MCF 10A (cell line): ENCODE results near the gene GPX3. TPM values are rescaled to one million over a fixed set of nuclear protein-coding genes. Genes with fewer than 3 reads are reported as not detected.

ENCODE experiments used
- BruUV-seq: library from RNA; stranded (reverse); fragments of 400-500 nt; replicated peaks from 2 replicates; lab custom pipeline; 2021; lab: Mats Ljungman, UMichigan
- CTCF ChIA-PET: fragments of 300-600 bp; sonication (Branson Sonifier 250); formaldehyde crosslinking; extraction: SDS; loops from one replicate; lab custom pipeline; 2021; ENCODE audit warnings: antibody characterized with exemption, inconsistent platforms; lab: Yijun Ruan, JAX
- POLR2A ChIA-PET: fragments of 300-600, 350-650 bp; sonication (Branson Sonifier 250); formaldehyde crosslinking; extraction: SDS; loops from one replicate; lab custom pipeline; 2020; ENCODE audit warnings: antibody characterized with exemption, inconsistent platforms; lab: Yijun Ruan, JAX
- DNase-seq: peaks from one replicate; pipeline ENCODE4 v3.0.0-alpha.2; 2018; ENCODE audit not compliant: unreplicated experiment
- H3K27ac Mint-ChIP-seq: one replicate; pipeline ENCODE4 v1.8.0; 2022; ENCODE audit warnings: mild to moderate bottlenecking, low read depth, mixed read lengths; ENCODE audit not compliant: unreplicated experiment
- H3K27me3 Mint-ChIP-seq: one replicate; pipeline ENCODE4 v1.8.0; 2022; ENCODE audit warnings: mixed read lengths; ENCODE audit not compliant: insufficient read depth, unreplicated experiment
- H3K36me3 Mint-ChIP-seq: one replicate; pipeline ENCODE4 v1.8.0; 2022; ENCODE audit warnings: mild to moderate bottlenecking, moderate library complexity, mixed read lengths; ENCODE audit not compliant: insufficient read depth, unreplicated experiment
- H3K4me1 Mint-ChIP-seq: one replicate; pipeline ENCODE4 v1.8.0; 2022; ENCODE audit warnings: mixed read lengths; ENCODE audit not compliant: insufficient read depth, unreplicated experiment
- H3K4me3 Mint-ChIP-seq: one replicate; pipeline ENCODE4 v1.8.0; 2022; ENCODE audit warnings: mild to moderate bottlenecking, moderate library complexity, mixed read lengths; ENCODE audit not compliant: unreplicated experiment
- H3K9me3 Mint-ChIP-seq: one replicate; pipeline ENCODE4 v1.8.0; 2022; ENCODE audit warnings: mixed read lengths; ENCODE audit not compliant: unreplicated experiment
- CTCF ChIP-seq: fragments of 200-600 bp; IDR thresholded peaks from one replicate; pipeline ENCODE4 v1.8.0; 2022; ENCODE audit warnings: antibody characterized with exemption, mild to moderate bottlenecking; ENCODE audit not compliant: unreplicated experiment
- intact Hi-C: fragments of 100-400 bp; cut with micrococcal nuclease; formaldehyde crosslinking; loops from 2 replicates; pipeline ENCODE4 v1.14.1; 2022
- total RNA-seq: library from RNA; stranded (reverse); gene quantifications from 2 replicates; pipeline ENCODE4 v1.2.3, GENCODE V29; 2022

The GPX3 gene
- total RNA-seq, 1 experiment from 2014 or later = not detected

DNA sequence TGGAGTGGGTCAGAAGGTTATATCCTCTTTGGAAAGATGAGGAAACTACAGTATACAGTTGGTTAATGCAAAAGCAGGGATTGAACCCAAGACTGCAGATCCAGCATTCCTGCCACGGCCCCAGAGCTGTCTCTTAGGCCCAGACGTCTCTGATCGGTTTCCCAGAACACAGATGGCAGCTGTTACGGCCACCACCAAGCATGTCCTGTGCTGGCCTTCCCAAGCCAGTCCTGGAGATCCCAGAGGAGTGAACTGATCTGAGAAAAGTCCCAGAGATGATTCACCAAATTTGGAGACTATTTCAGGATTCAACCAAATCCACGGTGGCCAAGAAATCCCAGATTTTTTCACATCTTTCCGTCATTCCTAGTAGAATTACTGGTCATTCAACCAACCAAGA lies 40.4 kb downstream of the GPX3 start:
- POLR2A ChIA-PET = interaction anchor here (0.8 to 3.0 kb wide), 7 partner anchors 9 to 360 kb away, joined by 3 to 13 read pairs (median 4); partner anchors contain the start of gene RBM22
- no peak for TF ChIP-seq CTCF
- Mint-ChIP-seq H3K27ac (peak overlapping the region; percentile 32), H3K36me3 (peaks cover 82% of the 10 kb centered on the region), H3K27me3 (no peaks in the 10 kb centered on the region), H3K9me3 (no peaks in the 10 kb centered on the region), H3K4me3 (no peak overlapping the region), H3K4me1 (peaks cover 35% of the 10 kb centered on the region)
- CTCF ChIA-PET = interaction anchor here (0.6 to 40.7 kb wide), 6 partner anchors 11 to 1080 kb away, joined by 3 to 1587 read pairs (median 4); no protein-coding TSS in a partner anchor
- BruUV-seq = no TSS peak
- no peak for DNase-seq
- intact Hi-C loops = no loop called here

- ChIA-PET CTCF (interaction anchor here (0.5 to 40.7 kb wide), 7 partner anchors 9 to 102 kb away, joined by 3 to 1587 read pairs (median 4); no protein-coding TSS in a partner anchor), POLR2A (interaction anchor here (0.8 to 1.3 kb wide), 2 partner anchors 9 to 19 kb away, joined by 4 read pairs; no protein-coding TSS in a partner anchor)
- peaks cover 80% of the 10 kb centered on the region for H3K36me3 Mint-ChIP-seq
- no peak for TF ChIP-seq CTCF
- no TSS peak for BruUV-seq
- no peaks in the 10 kb centered on the region for H3K27me3 Mint-ChIP-seq
- peak overlapping the region; percentile 69 for H3K27ac Mint-ChIP-seq
- intact Hi-C loops = no loop called here
- H3K9me3 Mint-ChIP-seq = no peaks in the 10 kb centered on the region
- DNase-seq = no peak
- H3K4me1 Mint-ChIP-seq = peaks cover 35% of the 10 kb centered on the region
- H3K4me3 Mint-ChIP-seq = no peak overlapping the region
These were observed 42.2 kb downstream of the GPX3 start for GRCh38 chr5:151062405-151063141.

- peak overlapping the region; percentile 69 for H3K27ac Mint-ChIP-seq
- TF ChIP-seq CTCF = no peak
- no peaks in the 10 kb centered on the region for H3K9me3 Mint-ChIP-seq
- ChIA-PET POLR2A (interaction anchor here (0.6 to 1.3 kb wide), 3 partner anchors 18 to 678 kb away, joined by 3 to 4 read pairs (median 3); no protein-coding TSS in a partner anchor), CTCF (interaction anchor here (0.5 to 40.7 kb wide), 8 partner anchors 8 to 101 kb away, joined by 3 to 1587 read pairs (median 4); partner anchors contain the start of gene TNIP1)
- H3K27me3 Mint-ChIP-seq = no peaks in the 10 kb centered on the region
- H3K4me3 Mint-ChIP-seq = no peak overlapping the region
- intact Hi-C loops = no loop called here
- H3K36me3 Mint-ChIP-seq = peaks cover 77% of the 10 kb centered on the region
- DNase-seq = peak; percentile 73
- H3K4me1 Mint-ChIP-seq = peaks cover 35% of the 10 kb centered on the region
- BruUV-seq = no TSS peak
These were observed 43.0 kb downstream of the GPX3 start for GRCh38 chr5:151063142-151063989.
